ENCODE results near the gene ANKRD11.
A peak's percentile ranks its signal among the peaks of the same experiment; 100 is the strongest.
"Not testable (repeated sequence)": the region's sequence is repeated elsewhere in the genome, so short reads cannot be mapped to it uniquely, and the experiment has no call there.

ANKRD11 gene

GRCh38 chr16:89442588-89442987, 47.8 kb downstream of the ANKRD11 start:
- peaks cover 48% of the 10 kb centered on the region for H3K36me3 Mint-ChIP-seq
- peak overlapping the region; percentile 48 for H3K4me3 Mint-ChIP-seq
- no peak for DNase-seq (ENCODE audit: low spot score in 2 of 2)
- no peaks in the 10 kb centered on the region for H3K9me3 Mint-ChIP-seq
- H3K4me1 Mint-ChIP-seq, result peaks cover 92% of the 10 kb centered on the region
- ATAC-seq, result peak; percentile 57
- peak overlapping the region; percentile 85 for H3K27ac Mint-ChIP-seq

DNA sequence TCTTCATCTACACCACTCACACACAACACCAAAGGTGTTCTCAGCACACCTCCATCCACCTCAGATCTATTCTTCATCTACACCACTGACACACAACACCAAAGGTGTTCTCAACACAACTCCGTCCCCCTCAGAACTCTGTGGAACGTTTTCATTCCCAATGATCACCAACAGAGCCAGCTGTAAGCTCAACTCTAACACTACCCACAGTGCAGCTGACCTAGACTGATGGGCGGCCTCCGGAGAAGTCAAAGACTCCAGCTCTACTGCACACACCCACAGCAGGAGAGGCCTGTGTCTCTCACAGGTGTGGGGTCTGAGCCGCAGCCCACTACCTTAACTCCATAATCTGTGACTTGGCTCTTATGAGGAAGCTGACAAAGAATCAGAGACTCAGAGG, 50.7 kb downstream of the ANKRD11 start:
- Mint-ChIP-seq H3K4me1 (peaks cover 73% of the 10 kb centered on the region), H3K27ac (peak overlapping the region; percentile 83), H3K36me3 (peaks cover 70% of the 10 kb centered on the region), H3K9me3 (no peaks in the 10 kb centered on the region), H3K4me3 (peak overlapping the region; percentile 48)
- ATAC-seq (no peak), DNase-seq (ENCODE audit: low spot score in 2 of 2) (no peak)

- Mint-ChIP-seq H3K27ac (peak overlapping the region; percentile 38), H3K4me3 (peak overlapping the region; percentile 7), H3K9me3 (no peaks in the 10 kb centered on the region), H3K4me1 (peaks cover 59% of the 10 kb centered on the region), H3K36me3 (peaks cover 77% of the 10 kb centered on the region)
- DNase-seq (ENCODE audit: low spot score in 2 of 2), result no peak
- no peak for ATAC-seq
Observed at GRCh38 chr16:89437991-89438390, 52.4 kb downstream of the ANKRD11 start.

DNA sequence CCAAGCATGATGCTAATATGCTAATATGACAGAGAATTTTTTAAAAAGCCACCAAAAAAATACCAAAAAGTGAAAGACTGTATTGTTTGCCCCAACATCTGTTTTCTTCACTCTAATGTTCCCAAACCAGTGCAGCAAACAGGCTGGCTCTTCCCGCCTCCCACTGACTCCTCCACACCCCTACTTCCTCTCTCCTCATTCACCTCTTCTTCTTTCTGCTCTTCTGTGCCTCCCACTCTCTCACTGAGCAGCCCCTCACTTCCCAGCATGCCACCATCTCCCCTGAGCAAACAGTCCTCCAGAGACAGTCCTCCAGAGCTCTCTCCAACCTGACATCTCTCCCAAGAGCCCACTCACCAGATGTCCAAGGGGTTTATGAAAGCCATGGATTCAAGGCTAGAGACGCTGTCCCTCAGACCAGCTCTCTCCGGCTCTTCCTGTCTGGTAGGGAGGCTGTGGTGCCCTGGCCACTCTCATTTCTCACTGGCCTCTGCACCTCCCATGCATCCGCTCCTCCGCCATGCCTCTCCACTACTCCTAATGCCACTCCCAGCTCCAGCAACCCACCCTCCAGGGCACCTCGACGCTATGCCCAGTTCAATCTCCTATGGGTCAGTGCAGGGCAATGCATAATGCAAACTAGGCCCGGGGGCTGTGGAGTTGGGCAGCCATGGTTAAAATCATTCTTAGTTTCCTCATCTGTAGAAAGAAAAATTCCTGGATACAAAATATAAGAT, 52.9 kb downstream of the ANKRD11 start:
- Mint-ChIP-seq H3K36me3 (peaks cover 74% of the 10 kb centered on the region), H3K4me1 (peaks cover 53% of the 10 kb centered on the region), H3K4me3 (peak overlapping the region; percentile 7), H3K9me3 (no peaks in the 10 kb centered on the region), H3K27ac (peak overlapping the region; percentile 38)
- ATAC-seq (no peak), DNase-seq (ENCODE audit: low spot score in 2 of 2) (no peak)

GRCh38 chr16:89436366-89436765, 54.0 kb downstream of the ANKRD11 start:
- ATAC-seq, result no peak
- no peak for DNase-seq (ENCODE audit: low spot score in 2 of 2)
- peak overlapping the region; percentile 70 for H3K4me3 Mint-ChIP-seq
- H3K4me1 Mint-ChIP-seq, result peaks cover 43% of the 10 kb centered on the region
- peak overlapping the region; percentile 79 for H3K27ac Mint-ChIP-seq
- H3K36me3 Mint-ChIP-seq, result peaks cover 67% of the 10 kb centered on the region
- no peaks in the 10 kb centered on the region for H3K9me3 Mint-ChIP-seq

DNA sequence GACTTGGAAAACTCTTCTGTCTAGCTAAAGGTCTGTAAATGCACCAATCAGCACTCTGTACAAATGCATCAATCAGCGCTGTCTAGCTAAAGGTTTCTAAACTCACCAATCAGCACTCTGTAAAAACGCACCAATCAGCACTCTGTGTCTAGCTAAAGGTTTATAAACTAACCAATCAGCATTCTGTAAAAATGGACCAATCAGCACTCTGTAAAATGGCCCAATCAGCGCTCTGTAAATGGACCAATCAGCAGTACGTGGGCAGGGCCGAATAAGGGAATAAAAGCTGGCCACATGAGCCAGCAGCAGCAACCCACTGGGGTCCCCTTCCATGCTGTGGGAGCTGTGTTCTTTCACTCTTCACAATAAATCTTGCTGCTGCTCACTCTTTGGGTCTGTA, 55.3 kb downstream of the ANKRD11 start:
- DNase-seq (ENCODE audit: low spot score in 2 of 2); H3K9me3 Mint-ChIP-seq; ATAC-seq: not testable (repeated sequence)
- peak overlapping the region; percentile 70 for H3K4me3 Mint-ChIP-seq
- H3K4me1 Mint-ChIP-seq, result peaks cover 30% of the 10 kb centered on the region
- H3K27ac Mint-ChIP-seq, result peak overlapping the region; percentile 79
- H3K36me3 Mint-ChIP-seq, result peaks cover 54% of the 10 kb centered on the region

DNA sequence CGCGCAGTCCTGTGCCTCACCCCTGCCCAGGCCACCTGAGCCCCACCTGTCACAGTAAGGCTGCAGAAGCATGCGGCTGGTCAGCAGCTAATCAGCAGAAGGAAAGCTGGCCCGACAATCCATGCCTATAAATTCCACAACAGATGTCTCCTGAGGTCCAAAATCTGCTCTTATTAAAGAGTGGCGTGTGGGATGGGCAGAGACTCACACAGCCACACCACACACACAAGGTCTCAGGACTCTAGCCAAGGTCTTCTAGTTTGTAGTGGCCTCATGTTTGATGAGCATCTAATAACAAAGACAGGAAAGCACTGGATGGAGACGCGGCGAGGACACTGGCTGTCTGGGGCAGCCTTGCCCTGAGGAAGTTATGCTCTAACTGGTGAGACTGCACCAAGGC, 55.9 kb downstream of the ANKRD11 start:
- no peak overlapping the region for H3K27ac Mint-ChIP-seq
- H3K4me1 Mint-ChIP-seq, result peaks cover 24% of the 10 kb centered on the region
- no peak overlapping the region for H3K4me3 Mint-ChIP-seq
- no peaks in the 10 kb centered on the region for H3K9me3 Mint-ChIP-seq
- no peak for ATAC-seq
- peaks cover 49% of the 10 kb centered on the region for H3K36me3 Mint-ChIP-seq
- DNase-seq (ENCODE audit: low spot score in 2 of 2), result no peak

DNA sequence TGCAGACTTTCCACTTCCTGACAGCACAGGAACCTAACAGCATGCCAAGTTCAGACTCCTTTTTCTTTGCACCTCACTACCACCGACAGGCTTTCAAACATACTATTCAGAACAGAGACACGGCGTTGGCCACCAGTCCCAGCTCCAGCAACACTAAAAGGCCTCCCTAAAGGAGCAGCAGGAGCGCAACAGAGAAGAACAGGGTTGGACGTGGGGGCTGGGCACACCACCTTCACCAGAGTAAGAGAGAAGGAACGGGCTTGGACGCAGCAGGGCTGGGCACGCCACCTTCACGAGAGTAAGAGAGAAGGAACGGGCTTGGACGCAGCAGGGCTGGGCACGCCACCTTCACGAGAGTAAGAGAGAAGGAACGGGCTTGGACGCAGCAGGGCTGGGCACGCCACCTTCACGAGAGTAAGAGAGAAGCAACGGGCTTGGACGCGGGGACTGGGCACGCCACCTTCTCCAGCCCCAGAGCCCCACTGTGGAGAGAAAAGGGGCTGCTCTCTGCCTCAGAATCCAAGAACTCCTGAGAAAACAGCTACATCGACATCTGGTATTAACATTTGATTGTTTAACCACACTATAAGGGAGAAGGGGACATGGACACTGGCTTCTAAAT, 56.9 kb downstream of the ANKRD11 start:
- H3K36me3 Mint-ChIP-seq, result peaks cover 39% of the 10 kb centered on the region
- not testable (repeated sequence) for H3K4me3 Mint-ChIP-seq, H3K27ac Mint-ChIP-seq

GRCh38 chr16:89431630-89432029, 58.7 kb downstream of the ANKRD11 start:
- Mint-ChIP-seq H3K4me1 (peaks cover 7% of the 10 kb centered on the region), H3K4me3 (no peak overlapping the region), H3K36me3 (peaks cover 33% of the 10 kb centered on the region), H3K9me3 (no peaks in the 10 kb centered on the region), H3K27ac (no peak overlapping the region)
- no peak for DNase-seq (ENCODE audit: low spot score in 2 of 2)
- peak; percentile 65 for ATAC-seq

More for the DNA sequence above, 56.9 kb downstream of the ANKRD11 start:
- DNase-seq (ENCODE audit: low spot score in 2 of 2); ATAC-seq; H3K9me3 Mint-ChIP-seq: not testable (repeated sequence)
- peaks cover 16% of the 10 kb centered on the region for H3K4me1 Mint-ChIP-seq

- no peak overlapping the region for H3K4me3 Mint-ChIP-seq
- H3K9me3 Mint-ChIP-seq, result no peaks in the 10 kb centered on the region
- ATAC-seq (peak; percentile 31), DNase-seq (ENCODE audit: low spot score in 2 of 2) (no peak)
- peaks cover 12% of the 10 kb centered on the region for H3K4me1 Mint-ChIP-seq
- peaks cover 36% of the 10 kb centered on the region for H3K36me3 Mint-ChIP-seq
- H3K27ac Mint-ChIP-seq, result no peak overlapping the region
Observed at GRCh38 chr16:89431158-89431584, 59.2 kb downstream of the ANKRD11 start.

GRCh38 chr16:89430436-89431157, 59.8 kb downstream of the ANKRD11 start:
- no peaks in the 10 kb centered on the region for H3K9me3 Mint-ChIP-seq
- H3K27ac Mint-ChIP-seq, result no peak overlapping the region
- H3K36me3 Mint-ChIP-seq, result peaks cover 36% of the 10 kb centered on the region
- DNase-seq (ENCODE audit: low spot score in 2 of 2) (no peak), ATAC-seq (no peak)
- H3K4me1 Mint-ChIP-seq, result peaks cover 18% of the 10 kb centered on the region
- H3K4me3 Mint-ChIP-seq, result no peak overlapping the region

GRCh38 chr16:89428605-89429004, 61.8 kb downstream of the ANKRD11 start:
- H3K27ac Mint-ChIP-seq; DNase-seq (ENCODE audit: low spot score in 2 of 2); H3K4me3 Mint-ChIP-seq; ATAC-seq; H3K9me3 Mint-ChIP-seq: not testable (repeated sequence)
- peaks cover 38% of the 10 kb centered on the region for H3K4me1 Mint-ChIP-seq
- H3K36me3 Mint-ChIP-seq, result peaks cover 41% of the 10 kb centered on the region

DNA sequence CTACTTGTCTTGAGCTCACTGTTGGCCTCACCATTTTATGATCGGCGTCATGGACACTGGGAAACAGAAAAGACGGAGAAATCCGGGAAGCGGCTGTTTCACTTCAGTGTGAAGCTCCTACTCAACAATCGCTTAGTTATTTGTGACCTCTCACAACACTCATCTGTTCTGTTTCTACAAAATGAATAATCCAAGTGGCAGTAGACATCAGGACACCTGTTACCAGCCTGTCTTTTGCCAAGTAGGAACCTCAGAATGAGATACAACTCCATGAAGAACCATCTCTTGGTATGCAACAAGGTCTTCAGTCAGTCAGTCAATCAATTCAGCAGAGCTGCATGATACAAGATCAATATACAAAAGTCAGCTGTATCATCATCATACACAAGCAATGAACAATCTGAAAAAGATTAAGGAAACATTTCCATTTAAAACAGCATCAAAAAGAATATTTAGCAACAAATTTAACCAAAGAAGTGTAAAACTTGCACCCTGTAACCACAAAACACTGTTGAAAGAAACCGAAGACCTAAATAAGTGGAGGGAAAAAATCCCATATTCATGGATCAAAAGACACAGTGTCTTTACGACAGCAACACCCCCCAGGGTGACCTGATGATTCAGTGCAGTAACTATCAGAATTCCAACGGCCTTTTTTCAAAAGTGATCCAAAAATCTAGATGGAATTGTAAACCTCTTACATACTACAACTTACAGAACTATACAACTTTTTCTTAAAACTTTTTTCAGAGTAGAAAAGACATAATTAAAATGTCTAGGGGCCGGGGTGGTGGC, 63.4 kb downstream of the ANKRD11 start:
- Mint-ChIP-seq H3K27ac (peak overlapping the region; percentile 1), H3K36me3 (peaks cover 55% of the 10 kb centered on the region), H3K4me1 (peaks cover 54% of the 10 kb centered on the region), H3K9me3 (no peaks in the 10 kb centered on the region), H3K4me3 (no peak overlapping the region)
- DNase-seq (ENCODE audit: low spot score in 2 of 2) (no peak), ATAC-seq (no peak)

DNA sequence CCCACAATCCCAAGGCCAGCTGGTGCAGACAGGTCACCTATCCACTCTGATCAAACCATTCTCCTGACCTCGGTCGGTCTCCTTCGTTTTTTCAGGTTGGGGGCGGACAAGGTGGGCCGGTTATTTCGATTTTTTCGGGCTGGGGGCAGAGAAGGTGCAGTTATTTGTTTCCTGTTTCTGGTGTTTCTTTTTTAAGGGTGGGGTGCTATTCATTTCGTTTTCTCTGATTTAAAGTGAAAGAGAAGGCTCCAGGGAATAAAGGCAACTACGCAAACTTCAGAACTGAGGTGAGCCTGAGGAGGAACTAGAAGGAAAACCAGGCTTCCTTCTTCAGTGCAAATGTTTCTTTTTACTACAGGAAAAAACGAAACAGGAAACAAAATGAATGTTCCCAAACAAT, 64.8 kb downstream of the ANKRD11 start:
- H3K4me1 Mint-ChIP-seq, result peaks cover 64% of the 10 kb centered on the region
- H3K36me3 Mint-ChIP-seq, result peaks cover 60% of the 10 kb centered on the region
- ATAC-seq (no peak), DNase-seq (ENCODE audit: low spot score in 2 of 2) (no peak)
- no peaks in the 10 kb centered on the region for H3K9me3 Mint-ChIP-seq
- H3K4me3 Mint-ChIP-seq, result no peak overlapping the region
- no peak overlapping the region for H3K27ac Mint-ChIP-seq

Data from stimulated activated effector memory CD8-positive, alpha-beta T cell treated with anti-CD3 and anti-CD28 coated beads, Interleukin-12 subunit alpha, Interleukin-12 subunit beta, amount 100 ng/mL, for 72 hours (primary cell).